Retinal pigment epithelial cell (primary cell): ENCODE data around the gene GLTPD2.
"Not testable (repeated sequence)": the region's sequence is repeated elsewhere in the genome, so short reads cannot be mapped to it uniquely, and the experiment has no call there.

ENCODE experiments used
- DNase-seq: peaks from one replicate; pipeline ENCODE4 v3.0.0-alpha.2; 2010; ENCODE audit warnings: low read depth
- H3K4me3 ChIP-seq: 2 replicates; pipeline ENCODE4 v1.5.1; 2011; ENCODE audit warnings: mild to moderate bottlenecking, low read length, control low read depth, moderate library complexity
- TF ChIP-seq, protein P1 (sequence below): conservative IDR thresholded peaks from 2 replicates; pipeline ENCODE4 v1.5.1; 2011; ENCODE audit warnings: low read depth, low read length, control low read depth, inconsistent platforms

GLTPD2 gene

DNA sequence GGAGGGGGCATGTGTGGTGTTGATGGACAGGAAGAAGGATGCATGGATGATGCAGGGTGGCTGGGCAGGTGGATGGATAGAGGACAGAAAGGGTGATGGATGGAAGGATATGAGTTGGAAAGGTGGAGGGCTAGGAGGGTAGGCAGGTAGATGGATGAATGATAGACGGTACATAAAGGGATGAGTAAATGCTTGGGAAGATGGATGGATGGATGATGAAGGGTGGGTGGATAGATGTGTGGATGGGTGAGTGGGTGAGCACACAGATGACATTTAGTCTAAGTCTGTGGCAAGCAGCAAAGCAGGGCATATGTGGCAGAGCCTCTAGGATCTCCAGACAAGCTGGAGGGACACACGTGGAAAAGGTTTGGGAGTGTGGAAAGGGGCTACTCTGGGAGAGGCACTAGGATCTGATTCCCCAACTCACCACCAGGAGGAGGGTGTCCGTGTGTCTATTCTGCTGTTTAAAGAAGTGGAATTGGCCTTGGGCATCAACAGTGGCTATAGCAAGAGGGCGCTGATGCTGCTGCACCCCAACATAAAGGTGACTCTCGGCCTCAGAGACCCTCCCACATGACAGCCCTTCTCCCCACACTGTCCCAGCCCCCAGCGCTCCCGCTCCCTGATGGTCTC, 26.4 kb downstream of the GLTPD2 start:
- TF ChIP-seq, protein P1, sequence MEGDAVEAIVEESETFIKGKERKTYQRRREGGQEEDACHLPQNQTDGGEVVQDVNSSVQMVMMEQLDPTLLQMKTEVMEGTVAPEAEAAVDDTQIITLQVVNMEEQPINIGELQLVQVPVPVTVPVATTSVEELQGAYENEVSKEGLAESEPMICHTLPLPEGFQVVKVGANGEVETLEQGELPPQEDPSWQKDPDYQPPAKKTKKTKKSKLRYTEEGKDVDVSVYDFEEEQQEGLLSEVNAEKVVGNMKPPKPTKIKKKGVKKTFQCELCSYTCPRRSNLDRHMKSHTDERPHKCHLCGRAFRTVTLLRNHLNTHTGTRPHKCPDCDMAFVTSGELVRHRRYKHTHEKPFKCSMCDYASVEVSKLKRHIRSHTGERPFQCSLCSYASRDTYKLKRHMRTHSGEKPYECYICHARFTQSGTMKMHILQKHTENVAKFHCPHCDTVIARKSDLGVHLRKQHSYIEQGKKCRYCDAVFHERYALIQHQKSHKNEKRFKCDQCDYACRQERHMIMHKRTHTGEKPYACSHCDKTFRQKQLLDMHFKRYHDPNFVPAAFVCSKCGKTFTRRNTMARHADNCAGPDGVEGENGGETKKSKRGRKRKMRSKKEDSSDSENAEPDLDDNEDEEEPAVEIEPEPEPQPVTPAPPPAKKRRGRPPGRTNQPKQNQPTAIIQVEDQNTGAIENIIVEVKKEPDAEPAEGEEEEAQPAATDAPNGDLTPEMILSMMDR: no peak
- no peak overlapping the region for H3K4me3 ChIP-seq
- no peak for DNase-seq

DNA sequence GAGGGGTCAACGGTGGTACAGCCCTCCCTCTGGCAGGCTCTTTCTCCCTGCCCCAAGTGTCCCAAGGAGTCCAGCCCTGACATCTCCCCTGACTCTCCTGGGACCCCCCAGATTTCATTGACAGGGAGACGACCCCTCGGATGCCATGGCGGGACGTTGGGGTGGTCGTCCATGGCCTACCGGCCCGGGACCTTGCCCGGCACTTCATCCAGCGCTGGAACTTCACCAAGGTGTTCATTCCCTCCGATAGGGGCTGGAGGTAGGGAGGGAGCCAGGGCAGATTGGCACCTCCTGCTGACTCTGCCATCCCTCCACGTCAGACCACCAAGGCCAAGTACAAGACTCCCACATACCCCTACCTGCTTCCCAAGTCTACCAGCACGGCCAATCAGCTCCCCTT, 28.1 kb downstream of the GLTPD2 start:
- no peak for DNase-seq
- TF ChIP-seq, protein P1: no peak
- H3K4me3 ChIP-seq: no peak overlapping the region

DNA sequence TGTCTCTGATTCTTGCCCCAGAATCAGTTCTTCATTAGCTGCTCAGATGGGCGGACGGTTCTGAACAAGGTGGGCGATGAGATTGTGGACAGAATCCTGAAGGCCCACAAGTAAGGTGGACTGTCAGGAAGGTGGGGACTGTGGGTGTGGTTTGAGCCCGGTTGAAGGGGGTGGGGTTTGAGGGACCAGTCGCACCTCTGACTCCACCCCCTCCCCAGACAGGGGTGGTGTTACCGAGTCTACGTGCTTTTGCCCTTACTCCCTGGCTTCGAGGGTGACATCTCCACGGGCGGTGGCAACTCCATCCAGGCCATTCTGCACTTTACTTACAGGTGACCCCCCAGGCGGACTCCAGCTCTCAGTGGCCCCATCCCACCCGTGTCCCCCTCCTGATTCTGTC, 29.5 kb downstream of the GLTPD2 start:
- no peak for DNase-seq
- H3K4me3 ChIP-seq: no peak overlapping the region
- TF ChIP-seq, protein P1: no peak

DNA sequence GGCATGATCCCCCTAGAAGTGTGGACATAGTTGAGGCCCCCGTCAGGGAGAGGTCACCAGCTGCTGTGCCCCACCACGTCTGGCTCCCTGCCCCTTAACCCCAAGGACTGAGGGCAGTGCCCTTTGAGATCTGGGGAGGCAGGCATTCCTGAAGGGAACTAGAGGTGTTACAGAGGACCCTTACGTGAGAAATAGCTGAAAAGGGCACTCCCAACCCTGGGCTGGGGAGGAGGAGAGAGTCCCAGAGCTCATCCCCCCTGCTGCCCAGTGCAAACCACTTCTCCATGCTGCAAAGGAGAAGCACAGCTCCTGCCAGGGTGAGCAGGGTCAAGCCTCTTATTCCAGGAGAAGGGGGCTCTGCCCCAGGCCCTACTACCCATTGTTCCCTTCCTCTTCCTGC, 34.1 kb downstream of the GLTPD2 start:
- no peak for DNase-seq
- TF ChIP-seq, protein P1: no peak
- H3K4me3 ChIP-seq: no peak overlapping the region

DNA sequence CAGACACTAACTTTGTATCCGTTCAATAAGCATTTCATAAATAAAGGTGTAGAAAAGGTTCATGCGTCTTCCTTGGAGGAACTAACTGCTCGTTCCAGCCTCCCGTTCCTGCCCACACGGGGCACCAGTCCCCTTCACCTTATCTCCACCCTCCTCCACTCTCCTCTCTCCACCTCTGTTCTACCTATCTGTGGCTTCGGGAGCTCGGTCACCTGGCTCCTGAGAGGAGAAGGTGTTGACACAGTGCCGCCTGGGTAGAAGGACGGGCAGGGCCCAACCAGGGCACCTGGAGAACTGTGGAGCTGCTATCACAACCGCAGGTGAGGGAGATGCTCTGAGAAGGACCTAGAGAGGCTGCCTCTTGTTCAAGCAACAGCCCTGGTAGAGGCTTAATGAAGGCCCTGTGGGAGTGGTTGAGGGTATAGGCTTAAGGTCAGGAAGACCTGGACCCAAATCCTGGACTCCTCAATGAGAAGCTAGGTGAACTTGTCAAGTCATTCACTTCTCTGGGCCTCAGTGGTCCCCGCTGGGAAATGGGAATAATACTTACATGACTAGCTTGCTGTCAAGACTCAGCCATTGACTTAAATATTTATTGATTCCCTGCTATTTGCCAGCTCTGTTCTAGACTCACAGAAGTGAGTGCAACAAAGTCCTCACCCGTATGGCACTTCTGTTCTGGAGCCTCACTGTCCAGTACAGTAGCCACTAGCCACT, 34.8 kb downstream of the GLTPD2 start:
- H3K4me3 ChIP-seq: no peak overlapping the region
- TF ChIP-seq, protein P1: no peak
- DNase-seq: no peak

DNA sequence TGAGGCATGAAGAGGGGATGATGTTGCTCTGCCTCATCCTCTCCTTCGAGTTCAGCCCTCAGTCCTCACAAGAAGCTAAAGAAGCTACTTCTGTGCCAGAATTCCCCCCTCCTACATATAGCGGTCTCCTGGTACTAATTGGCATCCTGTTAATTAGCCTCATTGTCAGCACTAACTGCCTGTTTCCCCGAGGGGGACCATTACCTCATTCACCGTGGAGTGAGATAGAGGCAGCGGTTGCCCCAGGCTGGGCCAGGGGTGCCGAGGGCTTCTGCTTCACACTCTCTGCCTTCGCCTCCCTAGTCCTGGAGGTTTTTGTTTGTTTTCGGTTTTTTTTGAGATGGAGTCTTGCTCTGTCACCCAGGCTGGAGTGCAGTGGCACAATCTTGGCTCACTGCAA, 38.6 kb downstream of the GLTPD2 start:
- no peak for DNase-seq
- TF ChIP-seq, protein P1: no peak
- no peak overlapping the region for H3K4me3 ChIP-seq

DNA sequence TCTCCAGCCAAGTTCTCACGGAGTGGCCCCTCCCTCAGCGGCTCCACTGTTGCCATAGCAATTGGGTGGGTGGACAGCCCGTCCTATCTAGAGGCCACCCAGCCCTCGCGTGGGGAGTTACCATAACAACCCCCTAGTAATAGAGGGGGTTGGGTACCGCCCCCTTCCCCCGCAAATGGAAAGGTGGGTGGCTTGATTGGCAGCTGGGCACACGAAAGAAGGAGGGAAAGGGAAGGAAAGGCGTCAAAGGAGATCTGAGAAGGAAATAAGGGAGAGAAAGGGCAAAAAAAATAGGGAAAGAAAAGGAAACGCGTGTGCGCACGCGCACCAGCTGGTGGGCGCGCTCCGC, 44.0 kb downstream of the GLTPD2 start:
- not testable (repeated sequence) for DNase-seq
- peak overlapping the region; percentile 57 for H3K4me3 ChIP-seq
